Natural killer cell (primary cell): ENCODE data around the gene CCDC63. TPM values are rescaled to one million over a fixed set of nuclear protein-coding genes. Genes with fewer than 3 reads are reported as not detected.

ENCODE experiments used
- ATAC-seq, 3 donors: fragments of 150-1000 bp in 2 of 3; fragments of 200-7000 bp in 1 of 3; cut with Tn5 transposase; 1 replicate in 1 of 3; 2 replicates in 2 of 3; pipeline ENCODE4 v1.10.0; 2021; ENCODE audit warnings: mild to moderate bottlenecking in 2 of 3, moderate library complexity in 2 of 3
- DNase-seq, 2 donors: peaks; one replicate each; pipeline versions ENCODE4 v3.0.0 to v3.0.0-alpha.2; 2013 to 2021; ENCODE audit warnings: mixed read lengths in 1 of 2
- H3K27ac ChIP-seq: one replicate; pipeline ENCODE4 v1.5.1; 2013; ENCODE audit warnings: mild to moderate bottlenecking, low read length
- H3K27me3 ChIP-seq: one replicate; pipeline ENCODE4 v1.6.1; 2013; ENCODE audit warnings: low read length; ENCODE audit not compliant: control insufficient read depth, insufficient read depth
- H3K36me3 ChIP-seq: one replicate; pipeline ENCODE4 v1.6.1; 2013; ENCODE audit warnings: low read length; ENCODE audit not compliant: control insufficient read depth, insufficient read depth
- H3K4me1 ChIP-seq: one replicate; pipeline ENCODE4 v1.6.1; 2013; ENCODE audit warnings: low read length; ENCODE audit not compliant: control insufficient read depth, insufficient read depth
- H3K4me3 ChIP-seq: one replicate; pipeline ENCODE4 v1.5.1; 2013; ENCODE audit warnings: low read length
- H3K9me3 ChIP-seq: one replicate; pipeline ENCODE4 v1.6.1; 2013; ENCODE audit warnings: low read length; ENCODE audit not compliant: control insufficient read depth, insufficient read depth
- H3K27ac Mint-ChIP-seq, 2 donors: one replicate each; pipeline ENCODE4 v1.8.0; 2022; ENCODE audit warnings: mild to moderate bottlenecking in 2 of 2, mixed read lengths in 2 of 2, moderate library complexity in 1 of 2
- H3K27me3 Mint-ChIP-seq, 2 donors: one replicate each; pipeline ENCODE4 v1.8.0; 2022; ENCODE audit warnings: low read depth in 2 of 2, mixed read lengths in 2 of 2
- H3K36me3 Mint-ChIP-seq: one replicate; pipeline ENCODE4 v1.8.0; 2022; ENCODE audit warnings: mixed read lengths
- H3K4me1 Mint-ChIP-seq, 2 donors: one replicate each; pipeline ENCODE4 v1.8.0; 2022; ENCODE audit warnings: mixed read lengths in 2 of 2
- H3K4me3 Mint-ChIP-seq: one replicate; pipeline ENCODE4 v1.8.0; 2022; ENCODE audit warnings: mild to moderate bottlenecking, moderate library complexity, mixed read lengths
- H3K9me3 Mint-ChIP-seq, 2 donors: one replicate each; pipeline ENCODE4 v1.8.0; 2022; ENCODE audit warnings: mixed read lengths in 2 of 2
- WGBS: methylation state at CpG from one replicate; pipeline ENCODE4 v1.1.7; 2013; ENCODE audit warnings: missing lambda C conversion rate; ENCODE audit not compliant: insufficient coverage; 5-methylcytosine and 5-hydroxymethylcytosine counted together
- intact Hi-C: fragments of 100-400 bp; cut with micrococcal nuclease; formaldehyde crosslinking; loops from one replicate; pipeline ENCODE4 v1.14.2; 2022
- total RNA-seq, 4 donors: library from RNA; stranded (reverse); fragments of 120-200 nt in 1 of 4; gene quantifications; one replicate each; pipeline versions ENCODE4 v1.2.3 to v1.2.4, GENCODE V29; 2013 to 2022
- TF ChIP-seq, protein P1 (sequence below): fragments of 200-600 bp; IDR thresholded peaks from one replicate; pipeline ENCODE4 v1.8.0; 2022; ENCODE audit warnings: antibody characterized with exemption

The CCDC63 gene
- total RNA-seq, 3 donors from 2014 or later (not counting 1 experiment from before 2014, with no cell fraction given), result not detected

DNA sequence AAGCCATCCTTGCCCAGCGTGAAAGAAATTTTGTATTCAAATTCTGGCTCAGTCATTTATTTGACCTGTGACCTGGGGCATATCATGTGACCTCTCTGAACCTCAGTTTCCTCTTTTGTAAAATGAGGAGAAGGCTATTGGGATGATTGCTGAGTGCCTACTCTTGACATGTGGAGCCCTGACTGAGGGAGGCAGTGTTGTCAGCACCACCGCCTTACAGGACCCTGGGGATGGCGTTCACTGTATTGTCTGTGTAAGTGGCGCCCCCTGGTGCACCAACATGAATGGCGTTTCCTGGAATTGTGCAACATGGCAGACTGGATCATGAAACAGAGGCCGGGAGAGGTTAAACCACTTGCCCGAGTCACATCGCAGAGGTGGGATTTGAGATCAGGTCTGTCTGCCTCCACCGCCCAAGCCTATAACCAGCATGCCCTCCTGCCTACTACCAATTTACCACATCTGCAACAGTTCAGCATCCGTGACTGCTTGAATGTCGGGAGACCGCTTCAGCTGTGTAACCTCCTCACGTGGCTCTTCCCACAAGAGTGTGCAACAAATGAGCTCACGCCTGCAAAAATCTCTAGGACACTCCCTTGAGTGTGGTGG, 20.1 kb upstream of the CCDC63 start:
- peaks cover 0 to 7% of the 10 kb centered on the region in 2 donors for H3K27me3 Mint-ChIP-seq
- ATAC-seq, result peak; percentile 79 to 91 (median 86)
- Histone ChIP-seq H3K4me1 (peaks cover 6% of the 10 kb centered on the region), H3K27ac (no peak overlapping the region), H3K4me3 (no peak overlapping the region), H3K27me3 (no peaks in the 10 kb centered on the region), H3K36me3 (no peaks in the 10 kb centered on the region), H3K9me3 (no peaks in the 10 kb centered on the region)
- peak; percentile 66 to 88 for DNase-seq
- H3K9me3 Mint-ChIP-seq, result no peaks in the 10 kb centered on the region
- H3K4me1 Mint-ChIP-seq, result no peaks in the 10 kb centered on the region
- H3K36me3 Mint-ChIP-seq, result no peaks in the 10 kb centered on the region
- intact Hi-C loops, result loop anchor here (1.0 to 5.0 kb wide), 2 partner anchors 359 to 376 kb away; partner anchors contain the start of genes ARPC3, FAM216A and GPN3
- no peak overlapping the region for H3K4me3 Mint-ChIP-seq
- H3K27ac Mint-ChIP-seq, result no peak overlapping the region
- 36% methylated on average over 14 of the region's 14 CpGs for WGBS
- TF ChIP-seq, protein P1, sequence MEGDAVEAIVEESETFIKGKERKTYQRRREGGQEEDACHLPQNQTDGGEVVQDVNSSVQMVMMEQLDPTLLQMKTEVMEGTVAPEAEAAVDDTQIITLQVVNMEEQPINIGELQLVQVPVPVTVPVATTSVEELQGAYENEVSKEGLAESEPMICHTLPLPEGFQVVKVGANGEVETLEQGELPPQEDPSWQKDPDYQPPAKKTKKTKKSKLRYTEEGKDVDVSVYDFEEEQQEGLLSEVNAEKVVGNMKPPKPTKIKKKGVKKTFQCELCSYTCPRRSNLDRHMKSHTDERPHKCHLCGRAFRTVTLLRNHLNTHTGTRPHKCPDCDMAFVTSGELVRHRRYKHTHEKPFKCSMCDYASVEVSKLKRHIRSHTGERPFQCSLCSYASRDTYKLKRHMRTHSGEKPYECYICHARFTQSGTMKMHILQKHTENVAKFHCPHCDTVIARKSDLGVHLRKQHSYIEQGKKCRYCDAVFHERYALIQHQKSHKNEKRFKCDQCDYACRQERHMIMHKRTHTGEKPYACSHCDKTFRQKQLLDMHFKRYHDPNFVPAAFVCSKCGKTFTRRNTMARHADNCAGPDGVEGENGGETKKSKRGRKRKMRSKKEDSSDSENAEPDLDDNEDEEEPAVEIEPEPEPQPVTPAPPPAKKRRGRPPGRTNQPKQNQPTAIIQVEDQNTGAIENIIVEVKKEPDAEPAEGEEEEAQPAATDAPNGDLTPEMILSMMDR, result peak; percentile 69

DNA sequence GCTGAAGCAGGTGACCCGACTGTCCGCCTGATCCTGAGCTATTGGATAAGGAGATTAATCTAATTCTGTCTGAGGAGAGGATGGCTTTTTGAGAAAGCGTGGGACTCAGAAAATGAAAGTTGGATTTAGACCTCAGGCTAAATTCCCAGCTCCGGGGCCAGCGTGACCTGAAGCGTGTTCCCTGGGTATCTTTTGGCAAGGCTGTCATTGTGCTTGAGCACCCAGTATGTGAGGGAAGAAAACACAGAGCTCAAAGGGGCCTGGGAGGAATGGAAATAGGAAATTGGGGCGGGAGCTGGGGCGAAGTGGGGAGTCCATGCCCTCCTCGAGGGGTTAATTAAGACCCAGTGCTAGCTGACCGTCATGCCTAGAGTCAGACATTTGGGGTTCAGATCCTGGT, 17.5 kb upstream of the CCDC63 start:
- no peaks in the 10 kb centered on the region for H3K36me3 Mint-ChIP-seq
- DNase-seq (no peak), ATAC-seq (no peak)
- no peaks in the 10 kb centered on the region for H3K4me1 Mint-ChIP-seq
- no peak overlapping the region for H3K27ac ChIP-seq
- H3K27me3 ChIP-seq, result no peaks in the 10 kb centered on the region
- peaks cover 0 to 15% of the 10 kb centered on the region in 2 donors for H3K27me3 Mint-ChIP-seq
- no peaks in the 10 kb centered on the region for H3K36me3 ChIP-seq
- peaks cover 6% of the 10 kb centered on the region for H3K4me1 ChIP-seq
- no peaks in the 10 kb centered on the region for H3K9me3 ChIP-seq
- TF ChIP-seq, protein P1, result no peak
- intact Hi-C loops, result loop anchor here (5.0 kb wide), 1 partner anchor 362 kb away; the partner anchor contains the start of genes FAM216A and GPN3
- no peaks in the 10 kb centered on the region for H3K9me3 Mint-ChIP-seq
- WGBS, result 91% methylated on average over 10 of the region's 10 CpGs
- H3K4me3 ChIP-seq, result no peak overlapping the region
- no peak overlapping the region for H3K4me3 Mint-ChIP-seq
- H3K27ac Mint-ChIP-seq, result no peak overlapping the region

DNA sequence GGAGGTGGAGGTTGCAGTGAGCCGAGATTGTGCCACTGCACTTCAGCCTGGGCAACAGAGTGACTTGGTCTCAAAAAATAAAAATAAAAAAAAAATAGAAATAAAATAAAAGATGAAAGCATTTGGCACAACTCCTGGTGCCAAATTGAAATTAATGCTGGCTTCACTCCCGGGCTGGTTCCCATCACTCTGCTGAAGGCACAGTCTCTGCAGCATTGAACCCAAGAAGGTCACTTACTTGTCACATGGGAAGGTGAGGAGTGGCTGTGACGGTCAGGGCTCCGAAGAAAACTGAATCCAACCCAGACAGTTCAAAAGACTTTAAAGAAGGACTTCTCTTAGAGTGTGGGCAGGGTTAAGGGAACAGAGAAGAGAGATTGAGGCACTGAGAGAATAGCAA, 10.5 kb upstream of the CCDC63 start:
- no peaks in the 10 kb centered on the region for H3K36me3 Mint-ChIP-seq
- TF ChIP-seq, protein P1, result no peak

DNA sequence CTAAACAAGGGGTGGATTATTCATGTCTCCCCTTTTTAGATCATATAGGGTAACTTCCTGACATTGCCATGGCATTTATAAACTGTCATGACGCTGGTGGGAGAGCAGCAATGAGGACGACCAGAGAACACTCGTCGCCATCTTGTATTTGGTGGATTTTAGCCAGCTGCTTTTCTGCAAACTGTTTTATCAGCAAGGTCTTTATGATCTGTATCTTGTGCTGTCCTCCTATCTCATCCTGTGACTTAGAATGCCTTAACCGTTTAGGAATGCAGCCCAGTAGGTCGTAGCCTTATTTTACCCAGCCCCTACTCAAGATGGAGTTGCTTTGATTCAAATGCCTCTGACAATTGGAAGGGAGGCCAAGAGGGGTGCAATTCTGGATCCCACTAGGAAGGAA, 5.8 kb upstream of the CCDC63 start:
- no peaks in the 10 kb centered on the region for H3K27me3 ChIP-seq
- DNase-seq, result no peak
- H3K9me3 ChIP-seq, result no peaks in the 10 kb centered on the region
- Mint-ChIP-seq H3K27ac (no peak overlapping the region), H3K27me3 (peaks cover 12 to 21% of the 10 kb centered on the region in 2 donors), H3K4me1 (no peaks in the 10 kb centered on the region), H3K4me3 (no peak overlapping the region), H3K36me3 (no peaks in the 10 kb centered on the region), H3K9me3 (no peaks in the 10 kb centered on the region)
- no peak overlapping the region for H3K27ac ChIP-seq
- intact Hi-C loops, result no loop called here
- H3K36me3 ChIP-seq, result no peaks in the 10 kb centered on the region
- no peaks in the 10 kb centered on the region for H3K4me1 ChIP-seq
- TF ChIP-seq, protein P1, result no peak
- H3K4me3 ChIP-seq, result no peak overlapping the region
- no peak for ATAC-seq
- WGBS, result 88% methylated on average over 6 of the region's 6 CpGs

More for the DNA sequence above, 10.5 kb upstream of the CCDC63 start:
- H3K9me3 ChIP-seq, result no peaks in the 10 kb centered on the region
- H3K4me1 Mint-ChIP-seq, result no peaks in the 10 kb centered on the region
- intact Hi-C loops, result no loop called here
- H3K27ac Mint-ChIP-seq, result no peak overlapping the region
- no peaks in the 10 kb centered on the region for H3K9me3 Mint-ChIP-seq
- 96% methylated on average over 4 of the region's 4 CpGs for WGBS
- H3K36me3 ChIP-seq, result no peaks in the 10 kb centered on the region
- H3K27me3 ChIP-seq, result no peaks in the 10 kb centered on the region
- DNase-seq (no peak), ATAC-seq (no peak)
- no peaks in the 10 kb centered on the region for H3K4me1 ChIP-seq
- peaks cover 0 to 16% of the 10 kb centered on the region in 2 donors for H3K27me3 Mint-ChIP-seq
- no peak overlapping the region for H3K4me3 ChIP-seq
- no peak overlapping the region for H3K27ac ChIP-seq
- no peak overlapping the region for H3K4me3 Mint-ChIP-seq
